HG02973 (cell line): ENCODE data around the gene MAPK10.

Experiments
- ATAC-seq: cut with Tn5 transposase; IDR thresholded peaks from one replicate; pipeline ENCODE4 v1.9.1; 2021; ENCODE audit warnings: moderate library complexity; ENCODE audit not compliant: unreplicated experiment

MAPK10 gene

DNA sequence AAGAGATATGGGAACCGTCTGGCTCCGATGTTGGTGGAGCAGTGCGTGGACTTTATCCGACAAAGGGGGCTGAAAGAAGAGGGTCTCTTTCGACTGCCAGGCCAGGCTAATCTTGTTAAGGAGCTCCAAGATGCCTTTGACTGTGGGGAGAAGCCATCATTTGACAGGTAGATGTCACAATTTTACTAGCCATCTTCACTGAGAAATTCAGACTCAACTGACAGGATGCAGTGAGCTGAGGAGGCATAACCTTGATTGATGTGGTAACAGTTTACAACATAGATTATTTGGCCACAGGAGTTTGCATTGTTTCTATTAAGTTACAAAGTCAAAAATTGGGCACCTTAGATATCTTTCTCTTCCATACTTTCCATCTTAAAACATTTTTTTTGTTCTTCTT lies 417.7 kb downstream of the MAPK10 start:
- ATAC-seq: no peak

DNA sequence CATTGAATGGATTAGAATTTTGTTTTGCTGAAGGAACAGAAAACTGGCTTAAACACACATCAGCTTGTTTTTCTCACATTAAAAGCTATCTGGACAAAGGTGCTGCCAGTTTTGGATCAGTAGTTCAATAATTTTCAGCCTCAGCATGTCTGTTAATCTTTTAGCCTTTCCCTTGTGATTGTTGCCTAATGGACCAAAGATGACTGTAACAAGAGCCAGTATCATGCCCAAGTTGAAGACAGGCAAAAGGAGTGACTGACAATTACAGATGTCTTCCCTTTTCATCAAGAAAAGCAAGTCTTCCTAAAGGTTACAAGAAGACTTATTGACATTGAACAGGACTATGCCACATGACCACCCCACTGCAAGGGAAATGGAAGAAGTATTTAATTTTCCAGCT lies 419.7 kb downstream of the MAPK10 start:
- ATAC-seq: no peak
